Endothelial cell (in vitro differentiated cells): ENCODE measurements around the gene GBA2. TPM values are rescaled to one million over a fixed set of nuclear protein-coding genes. Genes with fewer than 3 reads are reported as not detected.

Experiments
- DNase-seq: peaks from one replicate; pipeline ENCODE4 v3.0.0; 2021; ENCODE audit warnings: low spot score
- H3K27ac Mint-ChIP-seq: one replicate; pipeline ENCODE4 v1.8.0; 2021; ENCODE audit warnings: mixed read lengths, inconsistent platforms; ENCODE audit not compliant: unreplicated experiment
- H3K27me3 Mint-ChIP-seq: one replicate; pipeline ENCODE4 v1.8.0; 2021; ENCODE audit warnings: mild to moderate bottlenecking, moderate library complexity, mixed read lengths, inconsistent platforms; ENCODE audit not compliant: unreplicated experiment
- H3K36me3 Mint-ChIP-seq: one replicate; pipeline ENCODE4 v1.8.0; 2021; ENCODE audit warnings: mild to moderate bottlenecking, low read depth, mixed read lengths, inconsistent platforms; ENCODE audit not compliant: unreplicated experiment
- H3K4me1 Mint-ChIP-seq: one replicate; pipeline ENCODE4 v1.8.0; 2021; ENCODE audit warnings: mild to moderate bottlenecking, mixed read lengths, inconsistent platforms; ENCODE audit not compliant: unreplicated experiment
- H3K4me3 Mint-ChIP-seq: one replicate; pipeline ENCODE4 v1.8.0; 2021; ENCODE audit warnings: mild to moderate bottlenecking, mixed read lengths, inconsistent platforms; ENCODE audit not compliant: unreplicated experiment
- H3K9me3 Mint-ChIP-seq: one replicate; pipeline ENCODE4 v1.8.0; 2021; ENCODE audit warnings: mixed read lengths, inconsistent platforms; ENCODE audit not compliant: unreplicated experiment
- total RNA-seq: library from RNA; stranded (reverse); fragmentation: NEBNext Ultra II Directional; extraction: Animal tissue kit (Norgen Biotek cat#: 25700); gene quantifications from one replicate; pipeline ENCODE4 v1.2.1, GENCODE V29; 2021; ENCODE audit not compliant: unreplicated experiment
- TF ChIP-seq, protein P1 (sequence below): fragments of 200-600 bp; sonication (generic); IDR thresholded peaks from one replicate; pipeline ENCODE4 v1.5.0; 2021; ENCODE audit warnings: antibody characterized with exemption; ENCODE audit not compliant: unreplicated experiment

GBA2 gene
- total RNA-seq, 1 donor from 2014 or later, result 200 TPM

GRCh38 chr9:35789541-35789940, 40.5 kb upstream of the GBA2 start:
- Mint-ChIP-seq H3K4me1 (peaks cover 26% of the 10 kb centered on the region), H3K4me3 (no peak overlapping the region), H3K36me3 (peaks cover 11% of the 10 kb centered on the region), H3K27me3 (peaks cover 14% of the 10 kb centered on the region), H3K9me3 (no peaks in the 10 kb centered on the region), H3K27ac (no peak overlapping the region)
- DNase-seq, result no peak
- TF ChIP-seq, protein P1, sequence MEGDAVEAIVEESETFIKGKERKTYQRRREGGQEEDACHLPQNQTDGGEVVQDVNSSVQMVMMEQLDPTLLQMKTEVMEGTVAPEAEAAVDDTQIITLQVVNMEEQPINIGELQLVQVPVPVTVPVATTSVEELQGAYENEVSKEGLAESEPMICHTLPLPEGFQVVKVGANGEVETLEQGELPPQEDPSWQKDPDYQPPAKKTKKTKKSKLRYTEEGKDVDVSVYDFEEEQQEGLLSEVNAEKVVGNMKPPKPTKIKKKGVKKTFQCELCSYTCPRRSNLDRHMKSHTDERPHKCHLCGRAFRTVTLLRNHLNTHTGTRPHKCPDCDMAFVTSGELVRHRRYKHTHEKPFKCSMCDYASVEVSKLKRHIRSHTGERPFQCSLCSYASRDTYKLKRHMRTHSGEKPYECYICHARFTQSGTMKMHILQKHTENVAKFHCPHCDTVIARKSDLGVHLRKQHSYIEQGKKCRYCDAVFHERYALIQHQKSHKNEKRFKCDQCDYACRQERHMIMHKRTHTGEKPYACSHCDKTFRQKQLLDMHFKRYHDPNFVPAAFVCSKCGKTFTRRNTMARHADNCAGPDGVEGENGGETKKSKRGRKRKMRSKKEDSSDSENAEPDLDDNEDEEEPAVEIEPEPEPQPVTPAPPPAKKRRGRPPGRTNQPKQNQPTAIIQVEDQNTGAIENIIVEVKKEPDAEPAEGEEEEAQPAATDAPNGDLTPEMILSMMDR, result no peak

DNA sequence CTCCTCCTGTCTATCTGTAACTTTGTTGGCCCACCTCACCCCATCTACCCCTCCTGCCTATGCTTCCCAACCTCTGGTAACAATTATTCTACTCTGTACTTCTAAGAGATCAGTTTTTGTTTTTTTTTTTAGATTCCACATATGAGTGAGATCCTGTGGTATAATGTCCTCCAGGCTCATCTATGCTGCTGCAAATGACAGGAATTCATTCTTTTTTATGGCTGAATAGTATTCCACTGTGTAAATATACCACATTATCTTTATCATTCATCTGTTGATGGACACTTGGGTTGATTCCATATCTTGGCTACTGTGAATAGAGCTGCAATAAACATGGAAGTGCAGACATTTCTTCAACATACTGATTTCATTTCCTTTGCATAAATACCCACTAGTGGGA, 34.4 kb upstream of the GBA2 start:
- TF ChIP-seq, protein P1, result no peak

DNA sequence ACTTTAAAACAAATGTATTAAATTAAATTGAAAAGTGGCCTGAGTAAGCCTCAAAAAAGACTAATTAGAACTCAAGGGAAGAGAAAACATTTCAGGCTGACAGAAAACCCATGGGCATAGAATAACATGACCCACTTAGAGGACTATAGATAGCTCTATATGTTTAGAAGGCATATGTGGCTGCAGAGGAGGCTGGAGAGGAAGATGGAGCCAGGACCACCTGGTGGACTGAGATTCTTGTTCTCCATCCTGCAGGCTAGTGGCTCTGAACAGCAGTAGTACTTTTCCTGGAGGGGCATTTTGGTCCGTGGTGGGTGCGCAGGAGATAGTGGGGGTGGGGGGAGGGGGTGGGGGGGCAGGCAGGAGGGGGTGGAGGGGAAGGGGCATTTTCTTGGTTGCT, 32.0 kb upstream of the GBA2 start:
- no peaks in the 10 kb centered on the region for H3K9me3 Mint-ChIP-seq
- peaks cover 2% of the 10 kb centered on the region for H3K4me1 Mint-ChIP-seq
- TF ChIP-seq, protein P1, result no peak
- no peak overlapping the region for H3K27ac Mint-ChIP-seq
- no peak overlapping the region for H3K4me3 Mint-ChIP-seq
- H3K27me3 Mint-ChIP-seq, result no peaks in the 10 kb centered on the region
- no peak for DNase-seq
- H3K36me3 Mint-ChIP-seq, result no peaks in the 10 kb centered on the region

More for the DNA sequence above, 34.4 kb upstream of the GBA2 start:
- Mint-ChIP-seq H3K4me3 (no peak overlapping the region), H3K27ac (peak overlapping the region; percentile 3), H3K36me3 (peaks cover 6% of the 10 kb centered on the region), H3K27me3 (peaks cover 2% of the 10 kb centered on the region), H3K9me3 (no peaks in the 10 kb centered on the region), H3K4me1 (no peaks in the 10 kb centered on the region)
- DNase-seq, result no peak

GRCh38 chr9:35778496-35778895, 29.5 kb upstream of the GBA2 start:
- no peaks in the 10 kb centered on the region for H3K27me3 Mint-ChIP-seq
- no peak overlapping the region for H3K27ac Mint-ChIP-seq
- TF ChIP-seq, protein P1, result no peak
- H3K9me3 Mint-ChIP-seq, result no peaks in the 10 kb centered on the region
- DNase-seq, result no peak
- peaks cover 16% of the 10 kb centered on the region for H3K4me1 Mint-ChIP-seq
- H3K36me3 Mint-ChIP-seq, result no peaks in the 10 kb centered on the region
- H3K4me3 Mint-ChIP-seq, result no peak overlapping the region

DNA sequence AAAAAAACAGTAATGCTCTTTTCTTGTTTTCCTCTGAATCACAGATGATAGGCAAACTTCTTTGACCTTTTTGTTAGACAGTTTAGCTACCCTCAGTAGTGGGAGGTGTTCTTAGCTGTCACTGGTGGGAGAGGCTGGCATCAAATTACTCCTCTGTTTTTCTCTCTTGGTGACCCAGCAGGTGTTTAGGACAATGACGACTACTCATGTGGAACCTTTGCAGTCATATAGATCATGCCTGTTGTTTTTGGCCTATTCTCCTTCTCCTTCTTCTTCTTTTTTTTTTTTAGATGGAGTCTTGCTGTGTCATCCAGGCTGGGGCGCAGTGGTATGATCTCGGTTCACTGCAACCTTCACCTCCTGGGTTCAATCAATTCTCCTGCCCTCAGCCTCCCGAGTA, 27.0 kb upstream of the GBA2 start:
- Mint-ChIP-seq H3K27ac (no peak overlapping the region), H3K36me3 (no peaks in the 10 kb centered on the region), H3K4me1 (peaks cover 16% of the 10 kb centered on the region), H3K4me3 (no peak overlapping the region), H3K9me3 (no peaks in the 10 kb centered on the region), H3K27me3 (no peaks in the 10 kb centered on the region)
- DNase-seq, result no peak
- TF ChIP-seq, protein P1, result no peak
